Left colon (tissue), 2 donors: ENCODE measurements around the gene CROCC2. TPM values are rescaled to one million over a fixed set of nuclear protein-coding genes. Genes with fewer than 3 reads are reported as not detected.

Experiments used
- ATAC-seq: fragments of 200-7000 bp; cut with Tn5 transposase; one replicate; pipeline ENCODE4 v1.9.1; 2020; ENCODE audit warnings: mild to moderate bottlenecking, moderate library complexity
- DNase-seq, 2 donors: peaks; one replicate each; pipeline ENCODE4 v3.0.0-alpha.2; 2020
- intact Hi-C, 2 donors: fragments of 100-400 bp; cut with DNase I in 1 of 2; cut with micrococcal nuclease in 1 of 2; formaldehyde crosslinking; loops; one replicate each; pipeline versions ENCODE4 v1.11.2 to v1.14.0; 2022; cut with DNase I, micrococcal nuclease
- total RNA-seq, 2 donors: library from RNA; stranded (reverse); fragmentation: NEBNext Ultra II Directional; extraction: Animal tissue kit (Norgen Biotek cat#: 25700); gene quantifications; one replicate each; pipeline ENCODE4 v1.2.1, GENCODE V29; 2021
- donor health status: DM: no; HTN: no; CAD: no.
- donor health status: DM: yes; HTN: yes; CAD: no.

CROCC2 gene
- total RNA-seq, 2 donors from 2014 or later, result 0.06 TPM; not detected in 1

DNA sequence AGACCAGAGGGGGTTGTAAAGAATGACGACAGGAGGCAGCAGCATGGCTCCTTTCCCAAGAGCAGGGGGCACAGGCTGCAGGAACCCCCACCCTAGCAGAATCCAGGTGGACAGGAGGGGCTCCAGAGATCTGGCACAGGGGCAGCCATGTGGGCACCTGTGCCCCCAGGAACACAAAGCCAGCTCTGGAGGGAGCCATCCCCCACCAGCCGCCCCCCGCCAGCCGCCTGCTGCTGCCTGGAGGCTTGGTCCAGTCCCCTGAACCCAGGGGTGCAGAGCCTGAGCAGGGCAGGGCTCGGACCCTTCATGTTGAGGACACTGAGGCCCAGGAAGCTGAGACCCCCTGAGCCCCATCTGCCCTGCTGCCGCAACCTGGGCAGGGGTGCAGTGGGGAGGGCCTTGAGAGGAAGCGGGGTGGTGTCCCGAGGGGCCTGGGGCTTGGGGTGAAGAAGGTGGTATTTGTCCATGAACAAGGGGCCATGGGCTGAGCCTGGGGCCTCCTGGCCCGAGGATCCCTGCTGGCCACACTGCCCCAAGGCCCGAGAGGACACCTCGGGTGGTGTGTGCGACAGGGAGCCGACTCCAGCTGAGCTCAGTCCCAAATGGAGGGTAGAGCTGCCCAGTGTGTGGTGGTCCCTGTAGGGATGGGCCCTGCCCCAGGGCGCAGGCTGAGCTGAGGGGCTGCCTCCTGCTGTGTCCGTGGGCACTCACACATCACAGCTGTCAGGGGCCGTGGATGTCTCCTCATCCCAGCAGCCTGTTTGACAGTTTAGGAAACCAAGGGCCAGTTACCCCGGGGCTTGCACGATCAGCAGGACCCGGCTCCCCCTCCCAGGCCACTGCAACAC is 52.5 kb downstream of the CROCC2 start:
- ATAC-seq, result no peak
- DNase-seq, result peak in 1 of 2 donors; percentile 18
- intact Hi-C loops, result no loop called here

DNA sequence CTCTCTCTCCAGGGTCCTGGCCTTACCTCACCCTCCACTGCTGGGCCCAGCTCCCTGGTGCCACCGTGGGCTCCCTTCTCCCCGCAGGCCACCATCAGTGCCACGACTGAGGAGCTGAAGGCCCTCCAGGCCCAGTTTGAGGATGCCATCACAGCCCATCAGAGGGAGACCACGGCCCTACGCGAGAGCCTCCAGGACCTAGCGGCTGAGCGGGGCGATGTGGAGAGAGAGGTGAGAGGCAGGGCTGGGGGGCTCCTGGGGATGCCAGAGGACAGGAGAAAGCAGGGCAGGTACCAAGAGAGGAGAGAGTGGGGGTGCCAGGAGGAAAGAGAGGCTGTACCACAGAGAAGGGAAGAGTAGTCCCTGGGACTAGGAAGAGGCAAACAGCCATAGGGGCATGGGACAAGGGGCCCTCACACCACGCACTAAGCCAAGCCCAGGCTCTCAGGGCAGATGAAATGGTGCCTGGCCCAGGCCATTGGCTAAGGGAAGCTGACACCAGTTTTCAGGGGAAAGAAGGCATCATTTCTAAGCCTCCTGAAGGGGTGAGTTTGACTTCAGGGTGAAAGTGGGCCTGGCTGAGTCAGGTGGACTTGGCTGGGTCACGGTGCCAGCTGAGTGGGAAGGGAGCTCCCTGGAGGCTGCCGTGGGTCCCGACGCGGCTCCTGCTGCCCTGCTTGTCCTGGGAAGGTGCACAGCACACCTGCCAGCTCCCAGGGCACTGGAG is 53.2 kb downstream of the CROCC2 start:
- intact Hi-C loops, result no loop called here
- DNase-seq (no peak), ATAC-seq (no peak)

DNA sequence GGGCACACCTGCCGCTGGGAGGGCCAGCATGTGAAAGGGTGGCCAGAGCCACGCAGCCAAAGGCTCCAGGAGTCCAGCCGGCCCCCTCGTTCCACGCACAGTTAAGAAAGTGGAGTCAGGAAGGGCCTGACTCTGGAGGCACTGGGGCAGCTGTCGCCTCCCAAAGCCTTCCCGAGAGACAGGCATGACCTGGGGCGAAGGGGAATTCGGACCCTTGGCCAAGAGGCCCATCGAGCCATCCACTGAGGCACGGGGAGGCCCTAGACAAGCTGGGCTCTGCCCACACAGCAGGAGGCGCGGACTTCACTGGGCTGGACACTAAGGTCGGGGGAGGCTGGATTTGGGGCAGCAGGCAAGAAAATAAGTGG is 53.8 kb downstream of the CROCC2 start:
- no peak for DNase-seq
- intact Hi-C loops, result no loop called here
- ATAC-seq, result no peak

DNA sequence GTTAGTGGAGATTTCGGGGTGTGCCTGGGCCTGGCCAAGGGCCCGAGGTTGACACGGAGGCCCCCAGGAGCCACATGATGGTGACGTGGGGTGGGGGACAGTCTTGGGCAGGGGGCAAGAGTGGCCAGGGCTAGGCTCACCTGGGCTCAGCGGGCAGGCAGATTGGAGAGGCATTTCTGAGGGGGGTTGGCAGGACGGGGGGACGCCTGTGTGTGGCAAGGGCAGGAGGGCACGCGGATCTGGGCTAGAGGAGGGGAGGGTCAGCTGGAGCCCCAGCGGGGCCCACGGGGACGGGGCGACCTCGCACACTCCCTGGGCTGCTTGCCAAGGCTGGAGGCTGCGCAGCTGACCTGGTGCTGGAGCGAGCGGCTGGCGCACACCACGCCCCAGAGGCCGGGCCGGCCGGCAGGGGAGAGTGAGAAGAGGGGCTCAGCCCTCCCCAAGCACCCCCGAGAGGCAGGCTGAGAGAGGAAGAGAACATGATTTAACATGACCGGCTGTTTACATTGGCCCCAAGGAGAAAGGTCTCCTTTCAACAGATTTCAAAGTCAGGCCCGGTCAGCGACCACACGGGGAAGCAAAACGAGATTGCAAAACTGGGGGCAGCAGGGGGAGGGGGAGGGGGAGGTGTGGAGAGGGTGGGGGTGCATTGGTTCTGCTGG is 54.3 kb downstream of the CROCC2 start:
- intact Hi-C loops, result no loop called here
- DNase-seq (peak; percentile 26 to 58), ATAC-seq (peak; percentile 32)

DNA sequence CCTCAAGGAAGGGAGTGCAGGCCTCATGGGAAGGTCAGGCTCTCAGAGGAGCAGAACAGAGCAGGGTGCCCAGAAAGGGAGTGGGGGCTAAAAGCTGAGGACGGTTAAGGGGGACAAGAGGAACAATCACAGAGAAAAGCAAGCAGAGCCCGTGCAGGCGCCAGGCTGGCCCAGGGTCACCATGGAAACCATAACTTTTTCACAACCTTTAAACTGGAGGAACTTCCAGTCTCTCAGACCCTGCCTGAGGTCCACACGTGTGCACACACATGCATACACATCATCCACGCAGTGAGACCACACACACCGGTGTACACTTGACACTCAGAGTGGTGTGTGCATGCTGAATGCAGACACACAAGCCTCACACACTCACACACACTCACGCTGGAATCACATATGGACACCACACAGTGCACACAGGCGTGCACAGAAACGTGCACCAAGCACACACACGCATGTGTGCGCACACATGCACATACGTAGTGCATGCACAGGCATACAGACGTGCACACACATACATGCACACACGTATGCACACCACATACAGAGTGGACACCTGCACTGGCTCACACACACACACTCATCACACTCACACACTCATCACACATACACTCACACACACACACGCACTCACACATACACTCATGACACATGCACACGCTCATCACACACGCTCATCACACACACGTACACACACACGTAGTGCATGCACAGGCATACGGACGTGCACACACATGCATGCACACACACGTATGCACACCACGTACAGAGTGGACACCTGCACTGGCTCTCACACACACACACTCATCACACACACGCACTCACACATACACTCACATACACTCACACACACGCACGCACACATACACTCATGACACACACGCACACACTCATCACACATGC is 55.1 kb downstream of the CROCC2 start:
- intact Hi-C loops, result no loop called here
- DNase-seq (peak in 1 of 2 donors; percentile 23), ATAC-seq (no peak)

DNA sequence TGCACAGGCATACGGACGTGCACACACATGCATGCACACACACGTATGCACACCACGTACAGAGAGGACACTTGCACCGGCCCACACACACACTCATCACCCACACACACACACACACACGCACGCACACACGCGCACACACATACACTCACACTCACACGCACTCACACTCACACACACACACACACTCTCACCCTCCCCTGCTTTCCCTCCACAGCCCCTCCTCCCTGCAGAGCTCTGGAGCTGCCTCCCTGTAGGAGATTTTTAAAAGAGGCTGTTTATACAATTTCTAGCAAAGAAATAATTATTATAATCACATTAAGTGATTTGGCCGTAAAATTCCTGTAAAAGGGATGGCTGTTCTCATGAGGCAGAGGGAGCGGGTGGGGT is 55.8 kb downstream of the CROCC2 start:
- ATAC-seq (no peak), DNase-seq (no peak)
- intact Hi-C loops, result no loop called here

DNA sequence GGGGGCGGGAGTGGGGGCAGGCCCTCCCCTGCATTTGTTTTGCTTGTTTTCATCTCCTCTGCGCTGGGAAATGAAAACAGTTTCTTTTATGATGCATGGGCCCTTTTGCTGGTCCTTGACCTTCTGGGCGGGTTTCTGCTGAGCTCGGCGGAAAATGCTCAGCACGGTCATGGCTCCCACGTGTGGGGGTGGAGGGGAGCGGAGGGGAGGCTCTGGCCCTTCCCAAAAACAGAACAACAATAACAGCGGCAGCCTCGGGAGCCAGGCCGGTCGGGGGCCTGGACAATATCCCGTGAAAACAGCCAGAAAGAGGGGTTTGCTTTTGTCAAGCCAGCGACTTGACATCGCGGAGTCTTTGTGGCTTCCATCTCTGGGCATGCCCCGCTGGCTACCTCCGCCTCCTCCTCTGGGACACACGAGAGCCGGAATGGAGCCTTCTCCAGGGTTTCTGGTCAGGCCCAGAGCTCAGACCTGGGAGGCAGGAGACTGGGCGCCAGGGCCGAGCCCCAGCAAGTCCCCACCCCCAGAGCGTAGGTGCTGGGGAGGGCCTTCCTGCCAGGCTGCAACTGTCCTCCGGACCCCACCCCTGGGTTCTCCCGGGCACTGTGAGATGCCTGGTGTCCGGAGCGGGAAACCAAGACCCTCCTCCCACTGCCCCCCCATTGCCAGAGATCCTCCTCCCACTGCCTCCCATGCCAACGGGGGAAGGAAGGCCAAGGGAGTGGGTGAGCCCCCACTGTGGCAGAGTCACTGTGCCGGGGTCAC is 56.3 kb downstream of the CROCC2 start:
- intact Hi-C loops, result no loop called here
- DNase-seq (peak; percentile 33 to 46), ATAC-seq (peak; percentile 20)

DNA sequence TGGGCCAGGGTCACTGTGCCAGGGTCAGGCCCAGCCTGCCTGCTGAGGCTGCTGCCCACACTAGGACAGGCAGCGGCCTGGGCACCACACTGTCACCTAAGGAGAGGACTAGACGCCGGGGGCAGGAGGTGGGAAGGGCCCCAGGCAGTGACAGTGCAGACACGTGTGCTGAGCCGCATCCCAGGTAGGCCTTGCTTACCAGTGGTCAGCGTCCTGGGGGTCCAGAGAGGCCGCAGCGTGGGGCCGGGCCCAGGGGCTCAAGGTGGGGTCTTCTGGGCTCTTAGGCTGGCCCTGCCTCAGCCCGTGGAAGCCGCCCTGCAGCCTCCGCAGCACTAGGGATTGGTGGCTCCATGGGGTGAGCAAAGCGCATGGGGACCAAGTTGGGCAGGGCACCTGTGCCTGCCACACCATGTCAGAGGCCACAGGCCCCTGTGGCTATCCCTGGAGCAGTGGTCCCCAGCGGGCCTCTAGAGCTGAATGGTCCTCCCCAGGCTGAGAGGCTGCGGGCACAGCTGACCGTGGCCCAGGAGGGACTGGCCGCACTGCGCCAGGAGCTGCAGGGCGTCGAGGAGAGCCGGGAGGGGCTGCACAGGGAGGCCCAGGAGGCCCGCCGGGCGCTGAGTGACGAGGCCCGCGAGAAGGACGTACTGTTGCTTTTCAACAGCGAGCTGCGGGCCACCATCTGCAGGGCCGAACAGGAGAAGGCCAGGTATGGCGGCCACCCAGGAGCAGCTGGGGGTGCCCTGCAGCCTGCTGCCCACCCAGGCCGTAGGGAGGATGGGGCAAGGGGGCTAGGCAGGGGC is 57.1 kb downstream of the CROCC2 start:
- DNase-seq (peak in 1 of 2 donors; percentile 17), ATAC-seq (no peak)
- intact Hi-C loops, result no loop called here

DNA sequence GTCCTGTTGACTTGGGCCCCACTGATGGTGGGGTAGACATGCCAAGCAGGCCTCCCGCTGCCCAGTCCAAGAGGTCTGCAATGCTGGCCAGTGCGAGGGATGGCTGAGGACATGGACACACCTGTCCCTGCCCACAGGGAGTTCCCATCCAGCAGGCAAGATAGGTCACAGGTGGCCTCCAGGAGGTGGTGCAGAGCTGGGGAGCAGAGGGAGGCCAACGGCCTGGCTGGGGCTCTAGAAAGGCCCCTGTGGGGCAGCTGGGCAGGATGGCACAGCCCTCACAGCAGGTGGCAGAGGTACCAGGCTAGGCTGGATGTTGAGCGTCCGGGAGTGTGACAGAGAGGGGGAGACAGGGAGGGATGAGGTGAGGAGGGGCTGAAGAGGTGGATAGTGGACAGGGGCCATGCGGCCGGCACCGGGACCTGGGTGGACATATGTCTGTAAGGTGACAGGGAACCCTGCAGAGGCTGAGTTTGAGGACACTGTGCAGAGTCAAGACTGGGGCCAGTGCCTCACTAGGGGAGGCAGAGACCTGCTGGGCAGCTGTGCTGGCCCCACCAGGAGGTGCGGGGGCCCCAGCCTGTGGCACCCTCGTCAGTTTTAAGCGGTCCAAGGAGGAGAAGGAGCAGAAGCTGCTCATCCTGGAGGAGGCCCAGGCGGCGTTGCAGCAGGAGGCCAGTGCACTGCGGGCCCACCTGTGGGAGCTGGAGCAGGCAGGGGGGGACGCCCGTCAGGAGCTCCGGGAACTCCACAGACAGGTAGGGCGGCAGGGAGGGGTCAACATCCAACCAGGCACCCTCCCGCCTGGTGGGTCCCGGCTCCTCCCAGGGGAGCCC is 58.0 kb downstream of the CROCC2 start:
- intact Hi-C loops, result no loop called here
- ATAC-seq (no peak), DNase-seq (peak in 1 of 2 donors; percentile 18)

DNA sequence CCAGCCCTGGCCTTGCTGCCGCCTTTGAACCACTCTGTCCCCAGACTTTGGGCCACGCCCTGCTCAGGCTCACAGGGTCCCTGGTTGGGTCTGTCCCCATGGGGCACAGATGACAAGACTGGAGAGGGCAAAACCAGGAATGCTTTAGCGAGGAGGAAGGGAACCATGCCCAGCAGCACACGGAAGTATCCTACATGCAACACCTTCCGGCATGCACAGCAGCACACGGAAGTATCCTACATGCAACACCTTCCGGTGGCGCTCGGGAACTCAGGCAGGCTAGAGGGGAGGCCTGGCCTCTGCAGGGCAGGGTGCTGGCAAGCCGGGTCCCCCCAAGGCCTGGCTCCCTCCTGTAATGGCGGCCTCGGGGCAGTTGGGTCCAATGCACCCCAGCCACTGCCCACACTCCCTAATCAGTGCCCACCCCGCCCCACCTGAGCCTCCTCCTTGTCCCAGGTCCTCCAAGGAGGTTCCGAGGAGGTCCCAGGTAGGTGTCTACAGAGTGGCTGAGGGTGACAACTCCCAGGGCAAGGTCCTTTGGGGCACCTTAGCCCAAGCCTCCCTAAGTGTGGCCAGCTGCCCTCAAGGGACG is 58.7 kb downstream of the CROCC2 start:
- peak in 1 of 2 donors; percentile 12 for DNase-seq
- ATAC-seq, result no peak
- intact Hi-C loops, result no loop called here

DNA sequence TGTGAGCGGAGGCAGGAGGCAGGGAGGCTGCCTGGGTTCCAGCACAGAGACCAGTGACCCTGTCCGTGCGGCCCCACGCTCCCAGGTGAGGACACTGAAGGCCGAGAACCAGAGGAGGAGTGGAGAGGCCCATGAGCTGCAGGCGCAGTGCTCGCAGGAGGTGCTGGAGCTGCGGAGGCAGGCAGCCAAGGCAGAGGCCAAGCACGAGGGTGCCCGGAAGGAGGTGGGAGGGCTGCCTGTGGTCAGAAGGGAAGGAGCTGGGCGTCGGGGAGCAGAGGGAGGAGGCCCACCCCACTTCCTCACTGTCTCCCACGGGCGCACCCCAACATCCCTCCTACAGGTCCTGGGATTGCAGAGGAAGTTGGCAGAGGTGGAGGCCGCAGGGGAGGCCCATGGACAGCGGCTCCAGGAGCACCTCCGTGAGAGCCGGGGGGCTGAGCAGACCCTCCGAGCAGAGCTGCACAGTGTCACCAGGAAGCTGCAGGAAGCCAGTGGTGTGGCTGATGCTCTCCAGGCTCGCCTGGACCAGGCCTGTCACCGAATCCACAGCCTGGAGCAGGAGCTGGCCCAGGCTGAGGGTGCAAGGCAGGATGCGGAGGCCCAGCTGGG is 59.3 kb downstream of the CROCC2 start:
- ATAC-seq, result no peak

DNA sequence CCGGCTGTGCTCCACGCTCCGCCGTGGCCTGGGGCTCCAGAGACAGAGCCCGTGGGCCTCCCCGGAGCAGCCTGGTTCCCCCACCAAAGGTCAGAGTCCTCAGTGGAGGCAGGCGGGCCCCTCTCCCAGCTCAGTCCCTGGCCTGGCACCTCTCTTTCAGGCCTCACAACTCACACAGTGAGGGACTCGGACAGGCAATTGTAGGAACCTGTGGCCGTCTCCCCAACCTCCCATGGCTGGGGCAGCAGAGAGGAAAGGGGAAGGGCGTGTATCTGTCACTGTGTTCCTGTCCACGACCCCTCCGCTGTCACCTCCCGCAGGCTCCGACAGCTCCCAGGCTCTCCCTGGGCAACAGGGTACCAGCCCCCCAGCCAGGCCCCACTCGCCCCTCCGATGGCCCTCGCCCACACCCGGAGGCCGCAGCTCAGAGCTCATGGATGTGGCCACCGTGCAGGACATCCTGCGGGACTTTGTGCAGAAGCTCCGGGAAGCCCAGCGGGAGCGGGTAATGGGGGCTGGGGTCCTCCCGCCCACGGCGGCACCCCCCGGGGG is 59.8 kb downstream of the CROCC2 start:
- ATAC-seq (no peak), DNase-seq (peak in 1 of 2 donors; percentile 14)
- intact Hi-C loops, result no loop called here

More for the DNA sequence above, 59.3 kb downstream of the CROCC2 start:
- DNase-seq, result peak in 1 of 2 donors; percentile 12
- intact Hi-C loops, result no loop called here

DNA sequence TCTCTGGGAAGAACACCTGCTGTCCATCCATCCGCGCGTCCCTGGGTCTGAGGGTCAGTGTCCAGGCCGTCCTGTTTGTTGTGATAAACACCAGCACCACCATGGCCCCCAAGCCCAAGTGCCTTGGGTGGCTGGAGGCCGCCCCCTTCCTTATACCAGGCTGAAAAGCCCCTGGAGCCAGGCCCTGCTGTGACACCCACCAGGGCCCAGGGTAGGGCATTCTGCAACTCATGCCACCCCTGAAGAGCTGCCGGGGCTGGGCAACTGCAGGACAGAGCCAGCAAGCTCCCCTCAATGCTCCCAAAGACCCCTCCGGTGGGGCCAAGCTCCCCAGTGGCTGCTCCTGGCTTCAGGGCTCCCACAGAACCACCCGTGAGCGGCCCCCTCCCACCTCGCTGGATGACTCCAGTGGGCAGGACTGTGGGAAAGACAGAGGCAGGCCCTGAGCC is 60.3 kb downstream of the CROCC2 start:
- intact Hi-C loops, result no loop called here
- DNase-seq, result peak in 1 of 2 donors; percentile 15

DNA sequence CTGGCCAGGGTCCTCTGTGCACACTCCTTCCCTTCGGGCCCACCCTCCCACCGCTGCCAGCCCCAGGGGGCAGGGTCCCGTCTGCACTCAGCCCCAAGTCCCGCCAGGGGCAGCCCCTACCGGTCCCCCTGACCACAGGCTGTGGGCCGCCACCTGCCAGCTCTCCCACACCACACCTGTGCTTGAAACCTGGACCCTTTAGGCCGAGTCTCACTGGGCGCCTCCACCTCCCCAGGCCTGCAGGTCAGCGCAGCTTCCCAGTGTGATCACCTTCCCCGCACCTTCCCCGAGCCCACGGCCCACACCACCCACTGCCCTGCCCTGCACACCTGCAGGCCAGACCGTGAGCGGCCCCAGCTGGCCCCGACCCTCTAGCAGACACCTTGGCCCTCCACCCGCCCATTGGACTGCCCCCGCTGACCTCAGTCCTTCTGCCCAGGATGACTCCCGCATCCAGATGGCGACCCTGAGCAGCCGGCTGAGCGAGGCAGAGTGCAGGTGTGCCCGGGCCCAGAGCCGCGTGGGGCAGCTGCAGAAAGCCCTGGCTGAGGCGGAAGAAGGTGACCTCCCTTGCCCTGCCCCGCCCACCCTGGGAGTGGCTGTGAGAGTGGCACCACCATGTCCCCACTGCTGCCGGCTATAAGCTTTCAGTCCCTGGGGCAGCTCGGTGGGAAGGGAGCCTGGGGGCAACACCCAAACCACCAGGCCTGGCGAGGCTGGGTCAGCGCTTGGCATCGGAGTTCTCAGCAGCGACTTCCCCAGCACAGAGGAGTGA is 61.0 kb downstream of the CROCC2 start:
- intact Hi-C loops, result no loop called here

More for the DNA sequence above, 60.3 kb downstream of the CROCC2 start:
- no peak for ATAC-seq

More for the DNA sequence above, 61.0 kb downstream of the CROCC2 start:
- ATAC-seq, result peak; percentile 82
- DNase-seq, result peak in 1 of 2 donors; percentile 46
